Coronary artery (tissue), 2 donors: Measurements from ENCODE around the gene GALNT14.

Experiments
- DNase-seq: peaks from one replicate; pipeline ENCODE4 v3.0.0-alpha.2; 2017; ENCODE audit warnings: low spot score
- H3K27ac ChIP-seq, 2 donors: fragments of 200-600 bp; sonication (generic); one replicate each; pipeline ENCODE4 v1.5.1; 2016 to 2019
- H3K4me3 ChIP-seq: fragments of 200-600 bp; sonication (generic); 2 replicates; pipeline ENCODE4 v1.5.1; 2016; ENCODE audit warnings: mild to moderate bottlenecking, moderate library complexity
- CTCF ChIP-seq: fragments of 200-600 bp; sonication (generic); IDR thresholded peaks from one replicate; pipeline ENCODE4 v1.5.1; 2019; ENCODE audit warnings: antibody characterized with exemption

GALNT14 gene

DNA sequence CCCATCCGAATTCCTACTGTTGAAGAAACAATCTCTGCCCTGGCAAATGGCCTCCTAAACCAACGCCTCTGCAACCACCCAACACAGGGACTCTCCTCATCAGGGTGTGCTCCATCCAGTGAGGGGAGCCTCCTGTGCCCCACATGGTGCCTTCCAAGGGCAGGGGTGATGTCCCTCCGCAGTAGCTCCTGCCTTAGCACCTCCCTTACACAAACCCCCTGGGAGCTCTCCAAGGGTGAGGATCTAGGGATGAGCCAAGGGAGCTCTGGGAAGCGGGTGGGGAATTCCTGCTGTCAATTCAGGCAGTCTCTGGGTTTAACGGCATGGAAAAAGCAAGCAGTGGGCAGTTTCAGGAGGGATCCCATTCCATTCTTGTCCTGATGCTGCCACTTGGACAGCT is 3.8 kb downstream of the GALNT14 start:
- no peak for DNase-seq
- H3K4me3 ChIP-seq = no peak overlapping the region
- no peak for TF ChIP-seq CTCF
- H3K27ac ChIP-seq = no peak overlapping the region

DNA sequence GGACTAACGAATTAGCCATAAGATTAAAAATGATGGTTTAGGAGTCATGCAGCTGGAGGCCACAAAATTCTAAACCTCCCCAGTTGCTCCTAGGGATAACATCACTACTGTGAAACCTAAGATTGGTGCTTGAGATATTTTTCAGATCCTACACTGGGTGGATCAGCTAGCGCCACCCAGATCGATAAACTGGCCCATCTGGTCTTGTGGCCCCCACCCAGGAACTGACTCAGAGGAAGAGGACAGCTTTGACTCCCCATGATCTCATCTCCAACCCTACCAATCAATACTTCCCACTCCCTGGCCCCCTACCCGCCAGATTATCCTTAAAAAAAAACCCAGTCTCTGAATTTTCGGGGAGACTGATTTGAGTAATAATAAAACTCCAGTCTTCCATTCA is 5.5 kb downstream of the GALNT14 start:
- no peak overlapping the region for H3K4me3 ChIP-seq
- no peak for TF ChIP-seq CTCF
- DNase-seq = no peak

GRCh38 chr2:31131871-31132270 is 6.4 kb downstream of the GALNT14 start:
- DNase-seq = no peak
- Histone ChIP-seq H3K27ac (no peak overlapping the region), H3K4me3 (no peak overlapping the region)
- no peak for TF ChIP-seq CTCF

More for the DNA sequence above, 5.5 kb downstream of the GALNT14 start:
- no peak overlapping the region for H3K27ac ChIP-seq

- no peak for DNase-seq
- H3K27ac ChIP-seq = no peak overlapping the region
- no peak for TF ChIP-seq CTCF
- no peak overlapping the region for H3K4me3 ChIP-seq
Measured at GRCh38 chr2:31129375-31130171, 8.7 kb downstream of the GALNT14 start.

DNA sequence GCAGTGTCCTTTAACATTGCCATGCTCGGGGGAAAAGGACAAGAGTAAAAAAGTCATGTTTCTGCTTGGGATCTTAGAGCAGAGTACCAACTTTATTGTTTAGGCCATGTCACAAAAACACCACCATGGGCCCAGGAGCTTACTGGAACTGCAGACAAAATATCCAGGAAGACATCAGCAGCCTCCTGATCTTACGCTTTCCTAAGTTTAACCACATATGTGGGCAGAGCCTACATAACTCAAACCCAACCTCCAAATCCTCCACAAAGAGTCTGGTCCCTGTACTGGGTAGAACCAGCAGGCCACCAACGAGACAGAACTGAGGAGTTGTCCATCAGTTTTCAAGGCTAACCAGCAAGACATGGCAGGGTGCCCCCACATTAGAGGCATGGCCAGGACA is 10.3 kb downstream of the GALNT14 start:
- no peak for TF ChIP-seq CTCF
- Histone ChIP-seq H3K27ac (no peak overlapping the region), H3K4me3 (no peak overlapping the region)
- DNase-seq = no peak

GRCh38 chr2:31125918-31126695 is 12.1 kb downstream of the GALNT14 start:
- no peak for TF ChIP-seq CTCF
- DNase-seq = no peak
- Histone ChIP-seq H3K27ac (no peak overlapping the region), H3K4me3 (no peak overlapping the region)
